BJ (cell line): Measurements from ENCODE around the gene ALDOB. TPM values are rescaled to one million over a fixed set of nuclear protein-coding genes. Genes with fewer than 3 reads are reported as not detected.

Experiments
- CTCF ChIA-PET: fragments of 350-600 bp; formaldehyde crosslinking; extraction: SDS; loops from one replicate; lab custom pipeline; 2021; ENCODE audit warnings: antibody characterized with exemption, inconsistent platforms; lab: Yijun Ruan, JAX
- POLR2A ChIA-PET: fragments of 300-600 bp; sonication (Branson Sonifier 250); formaldehyde crosslinking; extraction: SDS; loops from one replicate; lab custom pipeline; 2021; ENCODE audit warnings: antibody characterized with exemption; lab: Charles Lee
- DNase-seq: peaks from one replicate; pipeline ENCODE4 v3.0.0-alpha.2; 2011; ENCODE audit warnings: low read depth
- H3K27me3 ChIP-seq: 2 replicates; pipeline ENCODE4 v1.6.0; 2011; ENCODE audit warnings: low read length; ENCODE audit not compliant: control insufficient read depth, insufficient read depth
- H3K36me3 ChIP-seq: 2 replicates; pipeline ENCODE4 v1.5.1; 2011; ENCODE audit warnings: low read length; ENCODE audit not compliant: control insufficient read depth, insufficient read depth
- H3K4me3 ChIP-seq: 2 replicates; pipeline ENCODE4 v1.5.1; 2011; ENCODE audit warnings: low read depth, mild to moderate bottlenecking, control low read depth, low read length
- polyA plus RNA-seq: library from polyadenylated mRNA; depleted of rRNA; stranded (reverse); fragments of >200 nt; gene quantifications from 2 replicates; pipeline ENCODE4 v1.2.3, GENCODE V29; 2011
- TF ChIP-seq, protein P1 (sequence below): IDR thresholded peaks from 2 replicates; pipeline ENCODE4 v1.5.1; 2011; ENCODE audit warnings: low read depth, mild to moderate bottlenecking, control low read depth, inconsistent platforms, low read length, moderate library complexity; ENCODE audit not compliant: insufficient read depth

Gene ALDOB
- polyA plus RNA-seq, 1 experiment: not detected

DNA sequence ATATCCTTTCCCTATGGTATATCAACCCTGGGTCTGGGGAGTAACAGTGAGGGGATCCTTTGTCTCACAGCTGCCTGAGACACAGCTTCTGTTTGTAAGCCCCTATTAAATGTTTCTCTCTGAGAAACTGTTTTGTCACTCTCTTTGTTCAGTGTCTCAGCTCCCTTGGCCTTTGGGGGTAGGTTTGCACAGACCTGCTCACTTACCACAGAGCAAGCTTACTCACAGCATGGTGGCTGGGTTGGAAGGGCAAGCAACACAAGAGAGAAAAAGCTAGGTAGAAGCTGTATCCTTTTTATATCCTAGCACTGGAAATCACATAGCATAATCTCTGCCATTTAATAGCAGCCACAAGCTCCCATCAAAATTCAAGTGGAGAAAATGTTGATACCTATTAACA, 55.3 kb downstream of the ALDOB start:
- ChIA-PET CTCF (interaction anchor here (0.6 kb wide), 1 partner anchor 1047 kb away, joined by 4 read pairs; no protein-coding TSS in a partner anchor), POLR2A (no interaction called here)
- H3K4me3 ChIP-seq: no peak overlapping the region
- H3K36me3 ChIP-seq: no peaks in the 10 kb centered on the region
- TF ChIP-seq, protein P1, sequence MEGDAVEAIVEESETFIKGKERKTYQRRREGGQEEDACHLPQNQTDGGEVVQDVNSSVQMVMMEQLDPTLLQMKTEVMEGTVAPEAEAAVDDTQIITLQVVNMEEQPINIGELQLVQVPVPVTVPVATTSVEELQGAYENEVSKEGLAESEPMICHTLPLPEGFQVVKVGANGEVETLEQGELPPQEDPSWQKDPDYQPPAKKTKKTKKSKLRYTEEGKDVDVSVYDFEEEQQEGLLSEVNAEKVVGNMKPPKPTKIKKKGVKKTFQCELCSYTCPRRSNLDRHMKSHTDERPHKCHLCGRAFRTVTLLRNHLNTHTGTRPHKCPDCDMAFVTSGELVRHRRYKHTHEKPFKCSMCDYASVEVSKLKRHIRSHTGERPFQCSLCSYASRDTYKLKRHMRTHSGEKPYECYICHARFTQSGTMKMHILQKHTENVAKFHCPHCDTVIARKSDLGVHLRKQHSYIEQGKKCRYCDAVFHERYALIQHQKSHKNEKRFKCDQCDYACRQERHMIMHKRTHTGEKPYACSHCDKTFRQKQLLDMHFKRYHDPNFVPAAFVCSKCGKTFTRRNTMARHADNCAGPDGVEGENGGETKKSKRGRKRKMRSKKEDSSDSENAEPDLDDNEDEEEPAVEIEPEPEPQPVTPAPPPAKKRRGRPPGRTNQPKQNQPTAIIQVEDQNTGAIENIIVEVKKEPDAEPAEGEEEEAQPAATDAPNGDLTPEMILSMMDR: no peak
- no peak for DNase-seq
- H3K27me3 ChIP-seq: no peaks in the 10 kb centered on the region

DNA sequence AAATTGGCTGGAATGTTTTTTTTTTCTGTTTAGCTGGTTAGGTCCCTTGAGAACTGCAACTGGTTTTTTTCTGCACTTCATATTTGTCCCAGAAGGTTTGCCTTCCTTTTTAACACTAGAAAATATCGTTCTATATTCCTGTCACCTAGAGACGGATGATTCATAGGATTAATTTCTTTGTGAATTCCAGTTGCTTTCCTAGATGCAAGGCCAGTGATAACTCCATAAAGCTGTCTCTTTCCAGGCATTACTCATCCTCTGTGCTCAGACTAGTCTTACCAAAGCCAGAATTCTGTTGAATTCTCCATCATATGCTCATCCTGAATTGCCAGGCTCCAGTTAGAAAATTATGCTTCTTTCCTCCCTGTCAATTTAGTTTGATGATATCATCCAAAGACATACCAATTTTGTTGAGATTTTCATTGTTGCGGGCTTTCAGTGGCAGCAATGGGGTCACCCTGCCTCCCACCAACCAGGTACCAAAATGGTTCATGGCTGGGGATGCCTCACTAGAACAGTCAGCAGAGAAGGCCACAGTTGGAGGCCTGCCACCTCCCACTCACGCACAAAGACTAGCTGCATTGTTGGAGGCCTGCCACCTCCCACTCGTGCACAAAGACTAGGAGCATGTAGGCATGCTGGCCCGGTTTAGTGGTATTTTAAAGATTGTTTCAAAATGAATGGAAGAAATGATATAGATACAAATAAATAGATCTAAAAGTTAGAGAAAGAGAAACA, 59.3 kb downstream of the ALDOB start:
- CTCF ChIA-PET: interaction anchor here (1.1 to 1.2 kb wide), 2 partner anchors 10 to 11 kb away, joined by 3 to 5 read pairs; no protein-coding TSS in a partner anchor

GRCh38 chr9:101375546-101375945, 60.0 kb downstream of the ALDOB start:
- CTCF ChIA-PET: no interaction called here
- POLR2A ChIA-PET: interaction anchor here (0.5 kb wide), 1 partner anchor 906 kb away, joined by 3 read pairs; no protein-coding TSS in a partner anchor
- Histone ChIP-seq H3K4me3 (no peak overlapping the region), H3K36me3 (no peaks in the 10 kb centered on the region), H3K27me3 (no peaks in the 10 kb centered on the region)
- TF ChIP-seq, protein P1: no peak
- DNase-seq: no peak

More for the DNA sequence above, 59.3 kb downstream of the ALDOB start:
- Histone ChIP-seq H3K27me3 (no peaks in the 10 kb centered on the region), H3K36me3 (no peaks in the 10 kb centered on the region), H3K4me3 (no peak overlapping the region)
- POLR2A ChIA-PET: interaction anchor here (0.5 kb wide), 1 partner anchor 907 kb away, joined by 3 read pairs; no protein-coding TSS in a partner anchor
- DNase-seq: peak; percentile 62
- TF ChIP-seq, protein P1: no peak

- no peak for DNase-seq
- TF ChIP-seq, protein P1: no peak
- POLR2A ChIA-PET: no interaction called here
- H3K4me3 ChIP-seq: no peak overlapping the region
- no peaks in the 10 kb centered on the region for H3K27me3 ChIP-seq
- CTCF ChIA-PET: interaction anchor here (0.7 to 1.9 kb wide), 3 partner anchors 15 to 771 kb away, joined by 3 to 6 read pairs (median 4); no protein-coding TSS in a partner anchor
- H3K36me3 ChIP-seq: no peaks in the 10 kb centered on the region
These were observed 63.1 kb downstream of the ALDOB start for GRCh38 chr9:101372327-101373118.

GRCh38 chr9:101371813-101372212, 63.8 kb downstream of the ALDOB start:
- TF ChIP-seq, protein P1: no peak
- no peak for DNase-seq
- Histone ChIP-seq H3K4me3 (no peak overlapping the region), H3K36me3 (no peaks in the 10 kb centered on the region), H3K27me3 (no peaks in the 10 kb centered on the region)
- ChIA-PET CTCF (interaction anchor here (0.9 to 2.6 kb wide), 2 partner anchors 15 to 17 kb away, joined by 4 to 9 read pairs; no protein-coding TSS in a partner anchor), POLR2A (no interaction called here)
